ENCODE data around the gene ASMT.
"Not testable (repeated sequence)": the region's sequence is repeated elsewhere in the genome, so short reads cannot be mapped to it uniquely, and the experiment has no call there.

ASMT gene

DNA sequence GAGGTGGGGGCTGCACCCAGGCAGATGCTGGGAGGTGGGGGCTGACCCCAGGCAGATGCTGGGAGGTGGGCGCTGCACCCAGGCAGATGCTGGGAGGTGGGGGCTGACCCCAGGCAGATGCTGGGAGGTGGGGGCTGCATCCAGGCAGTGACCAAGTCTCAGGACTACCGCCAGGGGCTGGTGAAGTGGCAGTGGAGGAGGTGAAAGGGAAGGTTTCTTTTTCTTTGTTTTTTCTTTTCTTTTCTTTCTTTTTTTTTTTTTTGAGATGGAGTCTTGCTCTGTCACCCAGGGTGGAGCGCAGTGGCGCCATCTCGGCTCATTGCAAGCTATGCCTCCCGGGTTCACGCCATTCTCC is 10.0 kb downstream of the ASMT start:
- in situ Hi-C loops (cut with MboI; ENCODE audit: low sequenced_read_pairs), result not testable (repeated sequence)

DNA sequence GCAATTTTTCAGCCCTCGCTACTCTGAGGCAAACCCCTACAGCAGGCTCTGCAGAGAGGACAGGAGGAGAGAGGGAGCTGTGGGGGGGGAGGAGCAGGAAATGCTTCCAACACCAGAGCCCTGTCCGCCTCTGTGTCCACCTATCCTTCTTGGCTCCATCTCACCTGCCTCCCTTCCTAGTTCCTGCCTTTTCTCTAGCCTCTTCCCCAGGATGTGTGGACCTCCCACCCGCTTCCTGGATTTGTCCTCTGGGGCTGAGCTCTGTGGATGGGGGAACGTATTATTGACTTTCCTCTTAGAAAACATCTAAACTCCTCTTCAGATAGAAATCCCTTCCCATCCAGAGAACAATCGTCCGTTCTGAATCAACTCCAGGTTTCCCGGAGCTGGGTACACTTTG is 14.4 kb downstream of the ASMT start:
- in situ Hi-C loops (cut with MboI; ENCODE audit: low sequenced_read_pairs), result no loop called here

DNA sequence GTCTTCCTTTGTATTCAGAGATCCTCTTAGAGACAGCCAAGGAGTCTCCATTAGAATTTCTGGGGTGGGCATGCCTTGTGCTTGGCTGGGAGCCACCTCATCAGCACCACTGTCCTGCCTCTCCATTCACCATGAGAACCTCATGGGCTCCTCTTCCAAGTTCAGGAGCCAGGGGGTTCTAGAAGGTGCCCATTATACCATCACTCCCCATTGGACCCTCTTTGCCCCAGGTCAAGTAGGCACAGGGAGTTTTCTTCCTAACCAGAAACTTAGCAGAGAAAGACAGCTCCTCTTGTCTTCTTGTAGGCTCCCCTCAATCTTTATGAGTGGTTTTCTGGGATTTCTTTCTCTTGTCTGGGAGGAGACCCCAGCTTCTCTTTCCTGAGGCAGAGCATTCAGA is 31.1 kb downstream of the ASMT start:
- in situ Hi-C loops (cut with MboI; ENCODE audit: low sequenced_read_pairs), result no loop called here

DNA sequence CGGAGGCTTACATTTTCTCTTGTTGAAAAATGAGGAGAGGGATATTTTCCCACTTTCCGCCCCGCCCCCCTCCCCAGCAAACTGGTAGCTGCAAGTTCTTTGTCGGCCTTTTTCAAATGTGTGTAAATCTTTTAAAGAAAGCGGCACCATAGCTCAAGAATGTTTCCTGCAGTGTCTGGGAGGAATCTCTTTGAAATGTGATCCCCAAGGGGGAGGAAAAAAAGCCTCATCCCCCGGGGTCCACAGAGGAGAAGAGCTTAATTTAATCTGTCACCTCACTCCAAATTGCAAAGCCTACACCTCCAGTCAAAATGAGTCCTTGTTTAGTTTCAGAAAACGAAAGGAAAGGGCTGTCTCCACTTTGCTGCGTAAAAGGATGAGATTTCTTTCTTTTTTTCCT is 34.8 kb downstream of the ASMT start:
- in situ Hi-C loops (cut with MboI; ENCODE audit: low sequenced_read_pairs), result loop anchor here (25.0 kb wide), 1 partner anchor 963 kb away; no protein-coding TSS in a partner anchor

- in situ Hi-C loops (cut with MboI; ENCODE audit: low sequenced_read_pairs), result loop anchor here (25.0 kb wide), 1 partner anchor 960 kb away; no protein-coding TSS in a partner anchor
Observed at GRCh38 chrX:1652011-1652811, 37.4 kb downstream of the ASMT start.

GRCh38 chrX:1656379-1656778 is 41.5 kb downstream of the ASMT start:
- in situ Hi-C loops (cut with MboI; ENCODE audit: low sequenced_read_pairs), result loop anchor here (25.0 kb wide), 1 partner anchor 956 kb away; no protein-coding TSS in a partner anchor

DNA sequence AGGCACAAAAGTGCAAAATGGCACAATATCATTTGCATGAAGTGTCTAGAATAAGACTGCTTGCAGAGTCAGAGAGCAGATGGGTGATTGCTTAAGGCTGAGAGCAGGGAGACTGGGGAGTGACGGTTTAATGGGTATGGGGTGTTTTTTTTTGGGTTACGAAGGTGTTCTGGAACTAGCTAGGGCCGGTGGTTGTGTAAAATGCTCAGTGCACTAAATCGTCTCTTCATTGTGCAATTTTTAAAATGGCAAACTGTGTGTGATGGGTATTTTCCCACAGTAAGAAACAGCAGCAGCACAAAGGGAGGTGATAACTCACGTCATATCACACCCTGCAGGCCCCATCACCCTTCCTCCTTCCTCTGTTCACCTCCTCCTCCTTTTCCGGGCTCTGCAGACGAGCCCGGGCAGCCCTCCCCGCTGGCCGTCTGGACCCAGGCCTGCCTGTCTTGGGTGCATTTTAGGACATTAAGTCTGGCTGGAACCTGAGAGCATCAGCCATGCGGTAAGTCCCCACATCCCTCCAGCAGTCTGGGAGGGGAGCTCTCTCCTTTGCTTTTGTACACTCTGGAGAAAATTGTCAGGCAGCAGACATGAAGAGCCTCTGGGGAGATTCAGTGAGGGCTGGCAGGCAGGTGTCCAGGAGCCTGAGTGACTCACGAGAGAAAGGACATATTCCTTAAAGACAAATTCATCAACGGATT is 42.7 kb downstream of the ASMT start:
- in situ Hi-C loops (cut with MboI; ENCODE audit: low sequenced_read_pairs), result loop anchor here (25.0 kb wide), 1 partner anchor 955 kb away; no protein-coding TSS in a partner anchor

- in situ Hi-C loops (cut with MboI; ENCODE audit: low sequenced_read_pairs), result loop anchor here (25.0 kb wide), 1 partner anchor 954 kb away; no protein-coding TSS in a partner anchor
Observed at GRCh38 chrX:1658071-1658491, 43.2 kb downstream of the ASMT start.

DNA sequence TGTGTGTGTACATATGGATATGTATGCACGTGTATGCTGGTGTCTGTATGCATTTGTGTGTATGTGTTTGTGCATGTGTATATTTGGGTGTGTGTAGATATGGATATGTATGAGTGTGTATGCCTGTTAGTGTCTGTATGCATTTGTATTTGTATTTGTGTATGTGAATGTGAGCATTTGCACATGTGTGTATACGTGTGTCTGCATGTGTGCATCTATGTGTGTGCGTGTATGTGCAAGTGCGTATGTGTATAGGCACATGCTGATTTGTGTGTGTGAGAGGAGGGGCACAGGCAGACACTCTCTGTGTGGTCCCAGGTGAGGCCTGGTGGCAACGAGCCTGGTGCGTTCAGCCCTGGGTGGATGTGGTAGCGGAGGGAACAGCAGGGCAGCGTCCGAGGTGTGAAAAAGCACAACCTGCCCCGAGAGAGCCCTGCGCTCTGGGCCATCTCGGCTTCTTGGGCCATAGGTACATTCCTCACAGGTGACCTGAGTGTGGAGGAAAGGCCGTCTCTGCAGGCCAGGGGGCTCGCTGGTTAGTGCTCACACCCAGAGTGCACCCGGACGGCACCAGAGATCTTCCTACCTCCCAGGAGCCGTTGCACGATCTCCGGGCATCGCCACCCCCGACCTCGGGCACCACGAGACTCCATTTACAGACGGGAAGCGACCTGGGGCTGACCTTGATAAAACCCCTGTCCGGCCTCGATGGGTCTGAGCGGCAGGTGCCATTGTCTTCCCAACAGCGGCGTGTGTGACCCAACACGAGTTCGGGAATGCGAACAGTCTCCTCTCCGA is 45.0 kb downstream of the ASMT start:
- in situ Hi-C loops (cut with MboI; ENCODE audit: low sequenced_read_pairs), result loop anchor here (25.0 kb wide), 1 partner anchor 952 kb away; no protein-coding TSS in a partner anchor

- in situ Hi-C loops (cut with MboI; ENCODE audit: low sequenced_read_pairs), result loop anchor here (25.0 kb wide), 1 partner anchor 951 kb away; no protein-coding TSS in a partner anchor
Observed at GRCh38 chrX:1661048-1661921, 46.4 kb downstream of the ASMT start.

GRCh38 chrX:1661922-1662221 is 47.0 kb downstream of the ASMT start:
- in situ Hi-C loops (cut with MboI; ENCODE audit: low sequenced_read_pairs), result loop anchor here (25.0 kb wide), 1 partner anchor 950 kb away; no protein-coding TSS in a partner anchor

DNA sequence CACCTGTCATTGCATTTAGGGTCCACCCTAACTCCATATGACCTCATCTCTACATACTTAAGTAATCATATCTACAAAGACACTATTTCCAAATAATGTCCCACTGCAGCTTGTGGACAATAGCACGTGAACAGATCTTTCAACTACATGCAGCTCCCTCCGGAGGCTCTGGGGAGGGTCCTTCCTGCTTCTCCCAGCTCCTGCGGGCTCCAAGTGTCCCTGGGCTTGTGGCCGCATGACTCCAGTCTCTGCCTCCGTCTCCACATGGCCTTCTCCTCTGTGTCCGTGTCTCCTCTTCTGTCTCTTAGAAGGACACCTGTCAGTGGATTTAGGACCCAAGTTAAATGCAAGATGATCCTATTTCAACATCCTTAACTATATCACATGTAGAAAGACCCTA is 52.7 kb downstream of the ASMT start:
- in situ Hi-C loops (cut with MboI; ENCODE audit: low sequenced_read_pairs), result loop anchor here (25.0 kb wide), 1 partner anchor 945 kb away; no protein-coding TSS in a partner anchor

- in situ Hi-C loops (cut with MboI; ENCODE audit: low sequenced_read_pairs), result loop anchor here (25.0 kb wide), 1 partner anchor 939 kb away; no protein-coding TSS in a partner anchor
Observed at GRCh38 chrX:1673337-1673736, 58.5 kb downstream of the ASMT start.

DNA sequence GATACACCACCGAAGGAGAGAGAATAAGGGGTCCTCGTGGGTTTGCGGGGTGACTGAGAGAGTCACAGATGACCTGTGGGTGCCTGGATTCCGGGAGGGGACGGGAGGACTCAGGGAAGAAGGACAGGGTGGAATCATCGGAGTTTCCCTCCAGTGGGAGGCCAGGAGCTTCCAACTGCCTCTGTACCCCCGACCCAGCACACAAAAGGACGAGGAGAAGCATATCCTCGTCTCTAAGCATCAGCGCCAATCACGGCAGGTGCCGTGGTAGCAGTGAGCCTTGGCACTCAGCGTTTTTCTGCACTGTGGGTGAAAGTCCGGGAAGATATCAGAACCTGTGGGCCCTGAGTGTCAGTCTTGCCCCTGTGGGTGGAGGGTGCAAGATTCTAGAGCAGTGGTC is 62.0 kb downstream of the ASMT start:
- in situ Hi-C loops (cut with MboI; ENCODE audit: low sequenced_read_pairs), result no loop called here

DNA sequence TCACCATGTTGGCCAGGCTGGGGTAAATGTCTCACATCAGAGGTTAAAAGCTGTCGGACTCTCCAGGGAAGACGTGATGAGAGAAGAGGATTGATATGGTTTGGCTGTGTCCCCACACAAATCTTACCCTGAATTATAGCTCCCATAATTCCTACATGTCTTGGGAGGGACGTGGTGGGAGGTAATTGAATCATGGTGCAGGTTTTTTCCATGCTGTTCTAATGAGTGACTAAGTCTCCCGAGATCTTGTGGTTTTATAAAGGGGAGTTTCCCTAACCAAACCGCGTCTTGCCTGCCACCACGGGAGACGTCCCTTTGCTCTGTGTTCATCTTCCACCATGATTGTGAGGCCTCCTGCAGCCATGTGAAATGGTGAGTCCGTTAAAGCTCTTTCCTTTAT is 64.4 kb downstream of the ASMT start:
- in situ Hi-C loops (cut with MboI; ENCODE audit: low sequenced_read_pairs), result no loop called here

DNA sequence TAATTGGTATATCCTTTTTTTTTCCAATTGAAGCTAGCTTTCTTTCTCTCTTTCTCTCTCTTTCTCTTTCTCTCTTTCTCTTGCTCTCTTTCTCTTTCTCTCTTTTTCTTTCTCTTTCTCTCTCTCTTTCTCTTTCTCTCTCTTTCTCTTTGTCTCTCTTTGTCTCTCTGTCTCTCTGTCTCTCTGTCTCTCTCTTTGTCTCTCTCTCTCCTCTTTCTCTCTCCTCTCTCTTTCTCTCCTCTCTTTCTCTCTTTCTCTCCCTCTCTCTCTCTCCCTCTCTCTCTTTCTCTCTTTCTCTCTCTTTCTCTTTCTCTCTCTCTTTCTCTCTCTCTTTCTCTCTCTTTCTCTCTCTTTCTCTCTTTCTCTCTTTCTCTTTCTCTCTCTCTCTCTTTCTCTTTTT is 66.6 kb downstream of the ASMT start:
- in situ Hi-C loops (cut with MboI; ENCODE audit: low sequenced_read_pairs), result no loop called here

- in situ Hi-C loops (cut with MboI; ENCODE audit: low sequenced_read_pairs), result not testable (repeated sequence)
Observed at GRCh38 chrX:1681856-1682255, 67.0 kb downstream of the ASMT start.

- in situ Hi-C loops (cut with MboI; ENCODE audit: low sequenced_read_pairs), result not testable (repeated sequence)
Observed at GRCh38 chrX:1682501-1682900, 67.6 kb downstream of the ASMT start.

DNA sequence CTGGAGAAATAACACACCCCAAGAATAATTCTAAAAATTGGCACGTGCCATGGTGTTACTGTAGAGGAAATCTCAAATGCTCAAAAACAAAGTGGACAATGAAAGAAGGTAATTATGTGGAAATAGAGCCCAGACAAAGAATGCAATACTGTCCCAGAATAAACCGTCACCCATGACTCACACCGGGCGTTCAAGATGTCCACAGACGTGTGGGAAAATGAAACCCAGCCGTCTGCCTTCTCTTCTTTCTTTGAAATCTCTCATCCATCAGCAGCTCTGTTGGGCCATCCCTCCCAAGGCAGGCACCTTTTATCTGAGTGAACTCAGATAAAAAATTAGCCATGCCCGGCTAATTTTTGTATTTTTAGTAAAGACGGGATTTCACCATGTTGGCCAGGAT is 70.0 kb downstream of the ASMT start:
- in situ Hi-C loops (cut with MboI; ENCODE audit: low sequenced_read_pairs), result not testable (repeated sequence)

DNA sequence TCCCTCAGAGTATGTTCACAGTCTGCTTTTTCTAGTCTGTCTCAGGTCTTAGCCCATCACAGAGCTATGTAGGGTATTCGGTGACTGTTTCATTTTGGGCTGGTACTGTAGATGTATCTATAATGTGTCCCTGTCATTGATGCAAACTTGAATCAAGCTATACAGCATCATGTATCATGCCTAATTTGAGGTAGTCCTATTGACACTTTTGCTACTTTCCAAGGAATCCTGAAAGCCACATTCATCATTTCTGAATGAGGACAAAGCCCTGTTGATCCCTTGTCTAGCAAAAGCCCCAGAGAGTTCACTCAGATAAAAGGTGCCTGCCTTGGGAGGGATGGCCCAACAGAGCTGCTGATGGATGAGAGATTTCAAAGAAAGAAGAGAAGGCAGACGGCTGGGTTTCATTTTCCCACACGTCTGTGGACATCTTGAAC is 70.6 kb downstream of the ASMT start:
- in situ Hi-C loops (cut with MboI; ENCODE audit: low sequenced_read_pairs), result not testable (repeated sequence)

Measured in HL-60/S4 treated with phorbol 12-myristate 13-acetate at 8.2 ng/mL for 4 days and 3 days (cell line).